Activated T-helper 1 cell treated with anti-CD3 and anti-CD28 coated beads, Interleukin-12 subunit alpha, Interleukin-12 subunit beta, Interleukin-2, Interleukin-4 antibody, amounts not matched to agents 30 ng/mL and 10 ng/mL and 1 ng/mL, durations not matched to agents 14 hours and 24 hours and 36 hours (primary cell): ENCODE measurements around the gene MMP20. TPM values are rescaled to one million over a fixed set of nuclear protein-coding genes. Genes with fewer than 3 reads are reported as not detected.

Source experiments
- DNase-seq: peaks from one replicate; pipeline ENCODE4 v3.0.0; 2021; ENCODE audit warnings: low spot score
- H3K27ac Mint-ChIP-seq: one replicate; pipeline ENCODE4 v1.8.0; 2021; ENCODE audit warnings: mild to moderate bottlenecking, mixed read lengths
- H3K27me3 Mint-ChIP-seq: one replicate; pipeline ENCODE4 v1.8.0; 2022; ENCODE audit warnings: mild to moderate bottlenecking, moderate library complexity, mixed read lengths; ENCODE audit not compliant: insufficient read depth
- H3K36me3 Mint-ChIP-seq: one replicate; pipeline ENCODE4 v1.8.0; 2021; ENCODE audit warnings: low read depth, mixed read lengths
- H3K4me1 Mint-ChIP-seq: one replicate; pipeline ENCODE4 v1.8.0; 2021; ENCODE audit warnings: low read depth, mixed read lengths
- H3K4me3 Mint-ChIP-seq: one replicate; pipeline ENCODE4 v1.8.0; 2021; ENCODE audit warnings: mild to moderate bottlenecking, moderate library complexity, mixed read lengths
- H3K9me3 Mint-ChIP-seq: one replicate; pipeline ENCODE4 v1.8.0; 2021; ENCODE audit warnings: mixed read lengths
- intact Hi-C: fragments of 100-400 bp; cut with micrococcal nuclease; formaldehyde crosslinking; loops from one replicate; pipeline ENCODE4 v1.15.1; 2024
- total RNA-seq: library from RNA; stranded (reverse); gene quantifications from 2 replicates; pipeline ENCODE4 v1.2.3, GENCODE V29; 2022

The MMP20 gene
- total RNA-seq, 1 donor from 2014 or later, result not detected

GRCh38 chr11:102534261-102534872, 90.8 kb downstream of the MMP20 start:
- no peak overlapping the region for H3K4me3 Mint-ChIP-seq
- H3K27me3 Mint-ChIP-seq, result peaks cover 12% of the 10 kb centered on the region
- H3K27ac Mint-ChIP-seq, result no peak overlapping the region
- H3K36me3 Mint-ChIP-seq, result no peaks in the 10 kb centered on the region
- H3K9me3 Mint-ChIP-seq, result no peaks in the 10 kb centered on the region
- intact Hi-C loops, result no loop called here
- peaks cover 5% of the 10 kb centered on the region for H3K4me1 Mint-ChIP-seq
- DNase-seq, result no peak

GRCh38 chr11:102530558-102530957, 94.6 kb downstream of the MMP20 start, which contains the start of gene MMP7:
Gene MMP7 (minus strand): TSS chr11:102530747. CDS start chr11:102530700, 47 bp downstream.
- H3K27me3 Mint-ChIP-seq, result peaks cover 4% of the 10 kb centered on the region
- no peak for DNase-seq
- no peak within 1 kb of the TSS for H3K27ac Mint-ChIP-seq
- H3K9me3 Mint-ChIP-seq, result no peaks in the 10 kb centered on the region
- H3K4me3 Mint-ChIP-seq, result no peak within 1 kb of the TSS
- H3K4me1 Mint-ChIP-seq, result peaks cover 5% of the 10 kb centered on the region
- intact Hi-C loops, result no loop called here
- H3K36me3 Mint-ChIP-seq, result no peaks in the 10 kb centered on the region

GRCh38 chr11:102528618-102529017, 96.5 kb downstream of the MMP20 start:
- Mint-ChIP-seq H3K4me1 (peaks cover 5% of the 10 kb centered on the region), H3K36me3 (no peaks in the 10 kb centered on the region), H3K27ac (no peak overlapping the region), H3K4me3 (no peak overlapping the region), H3K9me3 (no peaks in the 10 kb centered on the region), H3K27me3 (peaks cover 6% of the 10 kb centered on the region)
- intact Hi-C loops, result no loop called here
- no peak for DNase-seq

GRCh38 chr11:102527684-102528083, 97.4 kb downstream of the MMP20 start:
- Mint-ChIP-seq H3K36me3 (no peaks in the 10 kb centered on the region), H3K4me1 (peaks cover 8% of the 10 kb centered on the region), H3K4me3 (no peak overlapping the region), H3K27me3 (peaks cover 3% of the 10 kb centered on the region), H3K27ac (no peak overlapping the region), H3K9me3 (no peaks in the 10 kb centered on the region)
- DNase-seq, result no peak
- intact Hi-C loops, result no loop called here

GRCh38 chr11:102527041-102527440, 98.1 kb downstream of the MMP20 start:
- Mint-ChIP-seq H3K36me3 (no peaks in the 10 kb centered on the region), H3K27ac (no peak overlapping the region), H3K27me3 (peaks cover 3% of the 10 kb centered on the region), H3K4me3 (no peak overlapping the region), H3K4me1 (peaks cover 14% of the 10 kb centered on the region), H3K9me3 (no peaks in the 10 kb centered on the region)
- intact Hi-C loops, result no loop called here
- DNase-seq, result no peak

Other genes with a start within 250 kb of the MMP20 start
- gene TMEM123, start 172.6 kb downstream of the MMP20 start, total RNA-seq, result 206 and 231 TPM in 2 replicates
- gene MMP7, start 94.6 kb downstream of the MMP20 start, total RNA-seq, result not detected in 2 replicates
- gene MMP27, start 80.4 kb upstream of the MMP20 start, total RNA-seq, result not detected in 2 replicates
- gene MMP8, start 99.6 kb upstream of the MMP20 start, total RNA-seq, result not detected in 2 replicates
- not detected in 2 replicates for gene MMP10, start 155.3 kb upstream of the MMP20 start, total RNA-seq
- gene MMP1, start 172.8 kb upstream of the MMP20 start, total RNA-seq, result not detected in 2 replicates
- gene MMP3, start 218.3 kb upstream of the MMP20 start, total RNA-seq, result not detected in 2 replicates
- 0.10 TPM in 1 of 2 replicates, not detected in the other for gene MMP12, start 249.7 kb upstream of the MMP20 start, total RNA-seq